HG02970 (cell line): Measurements from ENCODE around the gene TCN1.
"Not testable (repeated sequence)": the region's sequence is repeated elsewhere in the genome, so short reads cannot be mapped to it uniquely, and the experiment has no call there.

Experiments used
- ATAC-seq: cut with Tn5 transposase; IDR thresholded peaks from one replicate; pipeline ENCODE4 v1.9.1; 2021; ENCODE audit warnings: mild to moderate bottlenecking, moderate library complexity, moderate number of reproducible peaks; ENCODE audit not compliant: unreplicated experiment, low FRiP score

TCN1 gene

GRCh38 chr11:59866397-59866796 is at the start of gene TCN1:
TSS of gene TCN1 (minus strand) at chr11:59866487. CDS start at chr11:59866470, 17 bp downstream.
- ATAC-seq: no peak

GRCh38 chr11:59903569-59903968 is 37.3 kb upstream of the TCN1 start:
- not testable (repeated sequence) for ATAC-seq

GRCh38 chr11:59901306-59901705 is 35.0 kb upstream of the TCN1 start:
- ATAC-seq: no peak

- ATAC-seq: no peak
These were observed 34.3 kb upstream of the TCN1 start for GRCh38 chr11:59900366-59901126.

GRCh38 chr11:59899532-59899931 is 33.2 kb upstream of the TCN1 start:
- ATAC-seq: no peak

- ATAC-seq: no peak
These were observed 32.4 kb upstream of the TCN1 start for GRCh38 chr11:59898650-59899049.

- no peak for ATAC-seq
These were observed 31.8 kb upstream of the TCN1 start for GRCh38 chr11:59898046-59898445.

GRCh38 chr11:59894616-59895015 is 28.3 kb upstream of the TCN1 start:
- ATAC-seq: no peak

GRCh38 chr11:59891781-59892181 is 25.5 kb upstream of the TCN1 start:
- no peak for ATAC-seq

GRCh38 chr11:59887156-59887555 is 20.9 kb upstream of the TCN1 start:
- ATAC-seq: not testable (repeated sequence)

- ATAC-seq: no peak
These were observed 17.3 kb upstream of the TCN1 start for GRCh38 chr11:59883597-59883996.

- ATAC-seq: no peak
These were observed 13.3 kb upstream of the TCN1 start for GRCh38 chr11:59879567-59879966.

GRCh38 chr11:59878575-59878974 is 12.3 kb upstream of the TCN1 start, which contains the start of gene OOSP3:
TSS of gene OOSP3 (plus strand) at chr11:59878782. CDS start at chr11:59878809, 27 bp downstream.
- no peak for ATAC-seq

GRCh38 chr11:59877784-59878183 is 11.5 kb upstream of the TCN1 start:
- ATAC-seq: no peak

- no peak for ATAC-seq
These were observed 11.0 kb upstream of the TCN1 start for GRCh38 chr11:59877325-59877724.

GRCh38 chr11:59875856-59876519 is 9.7 kb upstream of the TCN1 start:
- no peak for ATAC-seq

- no peak for ATAC-seq
These were observed 5.8 kb upstream of the TCN1 start for GRCh38 chr11:59872076-59872475.

- ATAC-seq: no peak
These were observed 1.7 kb upstream of the TCN1 start for GRCh38 chr11:59867946-59868345.

- ATAC-seq: no peak
These were observed 549 bp upstream of the TCN1 start for GRCh38 chr11:59866836-59867235.

- ATAC-seq: no peak
These were observed 1.3 kb downstream of the TCN1 start for GRCh38 chr11:59865031-59865430.

GRCh38 chr11:59862252-59862651 is 4.0 kb downstream of the TCN1 start:
- ATAC-seq: no peak

GRCh38 chr11:59859673-59860072 is 6.6 kb downstream of the TCN1 start:
- no peak for ATAC-seq
